ENCODE data around the gene KCNAB1. TPM values are rescaled to one million over a fixed set of nuclear protein-coding genes. Genes with fewer than 3 reads are reported as not detected.
A peak's percentile ranks its signal among the peaks of the same experiment; 100 is the strongest.
"Not testable (repeated sequence)": the region's sequence is repeated elsewhere in the genome, so short reads cannot be mapped to it uniquely, and the experiment has no call there.

KCNAB1 gene
- total RNA-seq, 1 experiment from 2014 or later = not detected

GRCh38 chr3:156137397-156137796 lies 17.0 kb downstream of the KCNAB1 start:
- not testable (repeated sequence) for DNase-seq (ENCODE audit: low read depth)

GRCh38 chr3:156140001-156140595 lies 19.7 kb downstream of the KCNAB1 start:
- DNase-seq (ENCODE audit: low read depth) = no peak

- DNase-seq (ENCODE audit: low read depth) = no peak
Measured at GRCh38 chr3:156142702-156143101, 22.3 kb downstream of the KCNAB1 start.

- DNase-seq (ENCODE audit: low read depth) = no peak
Measured at GRCh38 chr3:156143136-156143535, 22.8 kb downstream of the KCNAB1 start.

- DNase-seq (ENCODE audit: low read depth) = no peak
Measured at GRCh38 chr3:156144060-156144459, 23.7 kb downstream of the KCNAB1 start.

- no peak for DNase-seq (ENCODE audit: low read depth)
Measured at GRCh38 chr3:156145866-156146265, 25.5 kb downstream of the KCNAB1 start.

- DNase-seq (ENCODE audit: low read depth) = no peak
Measured at GRCh38 chr3:156148345-156148945, 28.1 kb downstream of the KCNAB1 start.

- DNase-seq (ENCODE audit: low read depth) = no peak
Measured at GRCh38 chr3:156148946-156149381, 28.6 kb downstream of the KCNAB1 start.

- DNase-seq (ENCODE audit: low read depth) = no peak
Measured at GRCh38 chr3:156149876-156150275, 29.5 kb downstream of the KCNAB1 start.

- peak; percentile 36 for DNase-seq (ENCODE audit: low read depth)
Measured at GRCh38 chr3:156150434-156151066, 30.2 kb downstream of the KCNAB1 start.

- peak; percentile 74 for DNase-seq (ENCODE audit: low read depth)
Measured at GRCh38 chr3:156151824-156152428, 31.5 kb downstream of the KCNAB1 start.

GRCh38 chr3:156158656-156159295 lies 38.4 kb downstream of the KCNAB1 start:
- DNase-seq (ENCODE audit: low read depth) = no peak

GRCh38 chr3:156160647-156161046 lies 40.3 kb downstream of the KCNAB1 start:
- peak; percentile 42 for DNase-seq (ENCODE audit: low read depth)

- peak; percentile 87 for DNase-seq (ENCODE audit: low read depth)
Measured at GRCh38 chr3:156161172-156161571, 40.8 kb downstream of the KCNAB1 start.

GRCh38 chr3:156163848-156164247 lies 43.5 kb downstream of the KCNAB1 start:
- no peak for DNase-seq (ENCODE audit: low read depth)

- DNase-seq (ENCODE audit: low read depth) = no peak
Measured at GRCh38 chr3:156166808-156167207, 46.4 kb downstream of the KCNAB1 start.

- no peak for DNase-seq (ENCODE audit: low read depth)
Measured at GRCh38 chr3:156170571-156170970, 50.2 kb downstream of the KCNAB1 start.

GRCh38 chr3:156171281-156172267 lies 51.2 kb downstream of the KCNAB1 start:
- DNase-seq (ENCODE audit: low read depth) = no peak

GRCh38 chr3:156172536-156172935 lies 52.2 kb downstream of the KCNAB1 start:
- no peak for DNase-seq (ENCODE audit: low read depth)

GRCh38 chr3:156174229-156174847 lies 54.0 kb downstream of the KCNAB1 start:
- DNase-seq (ENCODE audit: low read depth) = peak; percentile 34

GRCh38 chr3:156175570-156175969 lies 55.2 kb downstream of the KCNAB1 start:
- DNase-seq (ENCODE audit: low read depth) = peak; percentile 62
